ENCODE measurements around the gene KRTAP9-1. TPM values are rescaled to one million over a fixed set of nuclear protein-coding genes. Genes with fewer than 3 reads are reported as not detected.
"Not testable (repeated sequence)": the region's sequence is repeated elsewhere in the genome, so short reads cannot be mapped to it uniquely, and the experiment has no call there.

Gene KRTAP9-1
- total and polyA plus RNA-seq, 2 experiments from 2014 or later = not detected

DNA sequence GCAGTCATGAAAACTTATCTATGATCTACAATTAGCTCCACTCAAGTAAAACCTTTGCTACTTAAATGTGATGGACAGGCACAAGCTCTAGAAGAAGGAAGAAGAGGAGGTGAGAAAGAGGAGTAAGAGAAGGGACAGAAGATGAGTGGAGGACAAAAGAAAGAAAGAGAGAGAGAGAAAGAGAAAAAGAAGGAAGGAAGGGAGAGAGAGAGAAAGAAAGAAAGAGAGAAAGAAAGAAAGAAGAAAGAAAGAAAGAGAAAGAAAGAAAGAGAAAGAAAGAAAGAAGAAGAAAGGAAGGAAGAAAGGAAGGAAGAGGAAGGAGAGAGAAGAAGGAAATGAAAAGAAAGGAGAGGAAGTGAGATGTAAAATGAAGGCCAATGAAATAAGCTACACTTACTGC is 40.4 kb downstream of the KRTAP9-1 start:
- no peak for DNase-seq (ENCODE audit: low read depth in 1 of 2, low spot score in 1 of 2)
- no peaks in the 10 kb centered on the region for H3K36me3 ChIP-seq
- H3K27me3 ChIP-seq = peaks cover 38% of the 10 kb centered on the region
- H3K4me3 ChIP-seq = no peak overlapping the region
- H3K27ac ChIP-seq = no peak overlapping the region
- H3K9me3 ChIP-seq (ENCODE audit: low read depth) = no peaks in the 10 kb centered on the region
- no peaks in the 10 kb centered on the region for H3K4me1 ChIP-seq (ENCODE audit: low read depth)
- TF ChIP-seq, protein P1, sequence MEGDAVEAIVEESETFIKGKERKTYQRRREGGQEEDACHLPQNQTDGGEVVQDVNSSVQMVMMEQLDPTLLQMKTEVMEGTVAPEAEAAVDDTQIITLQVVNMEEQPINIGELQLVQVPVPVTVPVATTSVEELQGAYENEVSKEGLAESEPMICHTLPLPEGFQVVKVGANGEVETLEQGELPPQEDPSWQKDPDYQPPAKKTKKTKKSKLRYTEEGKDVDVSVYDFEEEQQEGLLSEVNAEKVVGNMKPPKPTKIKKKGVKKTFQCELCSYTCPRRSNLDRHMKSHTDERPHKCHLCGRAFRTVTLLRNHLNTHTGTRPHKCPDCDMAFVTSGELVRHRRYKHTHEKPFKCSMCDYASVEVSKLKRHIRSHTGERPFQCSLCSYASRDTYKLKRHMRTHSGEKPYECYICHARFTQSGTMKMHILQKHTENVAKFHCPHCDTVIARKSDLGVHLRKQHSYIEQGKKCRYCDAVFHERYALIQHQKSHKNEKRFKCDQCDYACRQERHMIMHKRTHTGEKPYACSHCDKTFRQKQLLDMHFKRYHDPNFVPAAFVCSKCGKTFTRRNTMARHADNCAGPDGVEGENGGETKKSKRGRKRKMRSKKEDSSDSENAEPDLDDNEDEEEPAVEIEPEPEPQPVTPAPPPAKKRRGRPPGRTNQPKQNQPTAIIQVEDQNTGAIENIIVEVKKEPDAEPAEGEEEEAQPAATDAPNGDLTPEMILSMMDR (IDR thresholded peaks at IDR 0.05; ENCODE audit: low read depth, low read length) = no peak

DNA sequence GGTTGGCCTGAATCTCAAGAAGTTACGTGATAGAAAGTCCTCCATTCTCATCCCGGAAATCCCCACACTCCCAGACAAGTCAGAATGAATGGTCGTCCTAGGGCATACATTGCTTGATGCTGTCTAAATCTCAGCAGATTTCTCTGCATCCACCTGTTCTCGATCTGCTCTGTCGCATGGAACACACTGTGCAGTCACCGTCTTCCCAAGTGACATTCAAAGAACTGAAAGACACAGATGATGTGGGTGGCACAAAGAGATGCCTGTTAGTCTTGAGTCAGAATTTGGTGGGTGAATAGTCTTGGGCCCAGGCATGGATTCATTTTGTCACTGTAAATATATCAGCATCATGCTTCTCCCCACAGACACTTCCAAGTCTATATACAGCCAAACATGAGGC is 42.0 kb downstream of the KRTAP9-1 start:
- Histone ChIP-seq H3K27ac (no peak overlapping the region), H3K4me3 (no peak overlapping the region), H3K36me3 (no peaks in the 10 kb centered on the region), H3K9me3 (ENCODE audit: low read depth) (no peaks in the 10 kb centered on the region), H3K4me1 (ENCODE audit: low read depth) (no peaks in the 10 kb centered on the region), H3K27me3 (peaks cover 42% of the 10 kb centered on the region)
- no peak for DNase-seq (ENCODE audit: low read depth in 1 of 2, low spot score in 1 of 2)
- TF ChIP-seq, protein P1 (IDR thresholded peaks at IDR 0.05; ENCODE audit: low read depth, low read length) = no peak

DNA sequence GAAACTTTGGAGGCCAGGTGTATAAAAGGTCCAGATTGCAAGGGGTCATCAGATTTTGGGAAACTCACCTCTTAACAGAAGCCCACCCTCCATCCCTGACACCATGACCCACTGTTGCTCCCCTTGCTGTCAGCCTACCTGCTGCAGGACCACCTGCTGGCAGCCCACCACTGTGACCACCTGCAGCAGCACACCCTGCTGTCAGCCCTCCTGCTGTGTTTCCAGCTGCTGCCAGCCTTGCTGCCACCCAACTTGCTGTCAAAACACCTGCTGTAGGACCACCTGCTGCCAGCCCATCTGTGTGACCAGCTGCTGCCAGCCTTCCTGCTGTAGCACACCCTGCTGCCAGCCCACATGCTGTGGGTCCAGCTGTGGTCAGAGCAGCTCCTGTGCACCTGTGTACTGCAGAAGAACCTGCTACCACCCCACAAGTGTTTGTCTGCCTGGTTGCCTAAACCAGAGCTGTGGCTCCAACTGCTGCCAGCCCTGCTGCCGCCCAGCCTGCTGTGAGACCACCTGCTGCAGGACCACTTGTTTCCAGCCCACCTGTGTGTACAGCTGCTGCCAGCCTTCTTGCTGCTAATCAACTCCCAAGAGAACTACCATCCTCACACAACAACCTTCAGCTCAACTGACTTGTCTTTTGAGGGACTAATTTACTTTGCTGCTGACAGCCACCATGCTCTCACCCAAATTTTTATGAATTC is 42.9 kb downstream of the KRTAP9-1 start, which contains the start of gene KRTAP9-3:
TSS of gene KRTAP9-3 (plus strand) at position 51 of the 707 bp plus-strand sequence. CDS start at position 104, 53 bp downstream.
- not testable (repeated sequence) for H3K4me1 ChIP-seq (ENCODE audit: low read depth); H3K4me3 ChIP-seq; H3K9me3 ChIP-seq (ENCODE audit: low read depth); DNase-seq (ENCODE audit: low read depth in 1 of 2, low spot score in 1 of 2); H3K36me3 ChIP-seq; H3K27ac ChIP-seq
- H3K27me3 ChIP-seq = peaks cover 42% of the 10 kb centered on the region

DNA sequence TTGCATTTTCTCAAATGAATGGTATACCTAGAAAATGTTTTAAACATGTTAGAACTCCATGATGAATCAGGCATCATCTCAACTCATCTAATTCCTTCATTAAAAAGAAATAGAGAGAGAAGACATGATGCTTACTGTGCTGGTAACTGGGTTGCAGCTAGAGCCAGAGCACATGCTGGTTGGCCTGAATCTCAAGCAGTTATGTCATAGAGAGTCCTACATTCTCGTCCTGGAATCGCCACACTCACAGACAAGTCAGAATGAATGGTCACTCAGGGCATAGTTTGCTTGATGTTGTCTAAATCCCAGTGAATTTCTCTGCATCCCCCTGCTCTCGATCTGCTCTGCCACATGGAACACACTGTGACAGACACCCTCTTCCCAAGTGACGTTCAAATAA is 47.4 kb downstream of the KRTAP9-1 start:
- not testable (repeated sequence) for H3K27ac ChIP-seq; H3K4me3 ChIP-seq; H3K36me3 ChIP-seq; DNase-seq (ENCODE audit: low read depth in 1 of 2, low spot score in 1 of 2); H3K9me3 ChIP-seq (ENCODE audit: low read depth); H3K4me1 ChIP-seq (ENCODE audit: low read depth)
- peaks cover 20% of the 10 kb centered on the region for H3K27me3 ChIP-seq

DNA sequence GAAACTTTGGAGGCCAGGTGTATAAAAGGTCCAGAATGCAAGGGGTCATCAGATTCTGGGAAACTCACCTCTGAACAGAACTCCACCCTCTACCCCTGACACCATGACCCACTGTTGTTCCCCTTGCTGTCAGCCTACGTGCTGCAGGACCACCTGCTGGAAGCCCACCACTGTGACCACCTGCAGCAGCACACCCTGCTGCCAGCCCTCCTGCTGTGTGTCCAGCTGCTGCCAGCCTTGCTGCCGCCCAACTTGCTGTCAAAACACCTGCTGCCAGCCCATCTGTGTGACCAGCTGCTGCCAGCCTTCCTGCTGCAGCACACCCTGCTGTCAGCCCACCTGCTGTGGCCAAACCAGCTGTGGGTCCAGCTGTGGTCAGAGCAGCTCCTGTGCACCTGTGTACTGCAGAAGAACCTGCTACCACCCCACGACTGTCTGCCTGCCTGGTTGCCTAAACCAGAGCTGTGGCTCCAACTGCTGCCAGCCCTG is 48.3 kb downstream of the KRTAP9-1 start, which contains the start of gene KRTAP9-8:
TSS of gene KRTAP9-8 (plus strand) at position 51 of the 489 bp plus-strand sequence. CDS start at position 104, 53 bp downstream.
- H3K27me3 ChIP-seq = peaks cover 15% of the 10 kb centered on the region
- H3K4me1 ChIP-seq (ENCODE audit: low read depth); H3K27ac ChIP-seq; H3K4me3 ChIP-seq; DNase-seq (ENCODE audit: low read depth in 1 of 2, low spot score in 1 of 2); H3K36me3 ChIP-seq; H3K9me3 ChIP-seq (ENCODE audit: low read depth): not testable (repeated sequence)

Other genes starting within 250 kb of the KRTAP9-1 start
Only the 30 nearest of the 40 such genes appear.
- gene KRTAP1-4, start 159.7 kb upstream of the KRTAP9-1 start, total RNA-seq = not detected in 2 replicates
- not detected in 2 replicates for gene KRTAP1-4, start 159.7 kb upstream of the KRTAP9-1 start, polyA plus RNA-seq
- not detected in 2 replicates for gene KRTAP1-3, start 155.0 kb upstream of the KRTAP9-1 start, total RNA-seq
- gene KRTAP1-3, start 155.0 kb upstream of the KRTAP9-1 start, polyA plus RNA-seq = not detected in 2 replicates
- gene KRTAP1-1, start 148.4 kb upstream of the KRTAP9-1 start, total RNA-seq = not detected in 2 replicates
- not detected in 2 replicates for gene KRTAP1-1, start 148.4 kb upstream of the KRTAP9-1 start, polyA plus RNA-seq
- gene KRTAP2-1, start 142.6 kb upstream of the KRTAP9-1 start, total RNA-seq = not detected in 2 replicates
- gene KRTAP2-1, start 142.6 kb upstream of the KRTAP9-1 start, polyA plus RNA-seq = not detected in 2 replicates
- gene KRTAP2-2, start 134.7 kb upstream of the KRTAP9-1 start, total RNA-seq = not detected in 2 replicates
- not detected in 2 replicates for gene KRTAP2-2, start 134.7 kb upstream of the KRTAP9-1 start, polyA plus RNA-seq
- gene KRTAP2-3, start 129.8 kb upstream of the KRTAP9-1 start, total RNA-seq = not detected in 2 replicates
- gene KRTAP2-3, start 129.8 kb upstream of the KRTAP9-1 start, polyA plus RNA-seq = not detected in 2 replicates
- not detected in 2 replicates for gene KRTAP2-4, start 124.0 kb upstream of the KRTAP9-1 start, total RNA-seq
- gene KRTAP2-4, start 124.0 kb upstream of the KRTAP9-1 start, polyA plus RNA-seq = not detected in 2 replicates
- gene KRTAP4-7, start 105.7 kb upstream of the KRTAP9-1 start, total RNA-seq = not detected in 2 replicates
- gene KRTAP4-7, start 105.7 kb upstream of the KRTAP9-1 start, polyA plus RNA-seq = not detected in 2 replicates
- not detected in 2 replicates for gene KRTAP4-8, start 91.7 kb upstream of the KRTAP9-1 start, total RNA-seq
- gene KRTAP4-8, start 91.7 kb upstream of the KRTAP9-1 start, polyA plus RNA-seq = not detected in 2 replicates
- not detected in 2 replicates for gene KRTAP4-16, start 87.7 kb upstream of the KRTAP9-1 start, total RNA-seq
- not detected in 2 replicates for gene KRTAP4-16, start 87.7 kb upstream of the KRTAP9-1 start, polyA plus RNA-seq
- not detected in 2 replicates for gene KRTAP4-9, start 84.5 kb upstream of the KRTAP9-1 start, total RNA-seq
- gene KRTAP4-9, start 84.5 kb upstream of the KRTAP9-1 start, polyA plus RNA-seq = not detected in 2 replicates
- gene KRTAP4-11, start 71.5 kb upstream of the KRTAP9-1 start, total RNA-seq = not detected in 2 replicates
- gene KRTAP4-11, start 71.5 kb upstream of the KRTAP9-1 start, polyA plus RNA-seq = not detected in 2 replicates
- not detected in 2 replicates for gene KRTAP4-12, start 65.7 kb upstream of the KRTAP9-1 start, total RNA-seq
- gene KRTAP4-12, start 65.7 kb upstream of the KRTAP9-1 start, polyA plus RNA-seq = not detected in 2 replicates
- not detected in 2 replicates for gene KRTAP4-6, start 49.3 kb upstream of the KRTAP9-1 start, total RNA-seq
- gene KRTAP4-6, start 49.3 kb upstream of the KRTAP9-1 start, polyA plus RNA-seq = not detected in 2 replicates
- not detected in 2 replicates for gene KRTAP4-5, start 40.1 kb upstream of the KRTAP9-1 start, total RNA-seq
- not detected in 2 replicates for gene KRTAP4-5, start 40.1 kb upstream of the KRTAP9-1 start, polyA plus RNA-seq
- gene KRTAP4-4, start 29.1 kb upstream of the KRTAP9-1 start, total RNA-seq = not detected in 2 replicates
- gene KRTAP4-4, start 29.1 kb upstream of the KRTAP9-1 start, polyA plus RNA-seq = not detected in 2 replicates
- not detected in 2 replicates for gene KRTAP4-3, start 21.7 kb upstream of the KRTAP9-1 start, total RNA-seq
- gene KRTAP4-3, start 21.7 kb upstream of the KRTAP9-1 start, polyA plus RNA-seq = not detected in 2 replicates
- not detected in 2 replicates for gene KRTAP4-2, start 11.7 kb upstream of the KRTAP9-1 start, total RNA-seq
- not detected in 2 replicates for gene KRTAP4-2, start 11.7 kb upstream of the KRTAP9-1 start, polyA plus RNA-seq
- not detected in 2 replicates for gene KRTAP4-1, start 5.0 kb upstream of the KRTAP9-1 start, total RNA-seq
- not detected in 2 replicates for gene KRTAP4-1, start 5.0 kb upstream of the KRTAP9-1 start, polyA plus RNA-seq
- gene KRTAP9-2, start 36.8 kb downstream of the KRTAP9-1 start, total RNA-seq = not detected in 2 replicates
- gene KRTAP9-2, start 36.8 kb downstream of the KRTAP9-1 start, polyA plus RNA-seq = not detected in 2 replicates
- gene KRTAP9-3, start 42.6 kb downstream of the KRTAP9-1 start, total RNA-seq = not detected in 2 replicates
- not detected in 2 replicates for gene KRTAP9-3, start 42.6 kb downstream of the KRTAP9-1 start, polyA plus RNA-seq
- gene KRTAP9-8, start 48.1 kb downstream of the KRTAP9-1 start, total RNA-seq = not detected in 2 replicates
- gene KRTAP9-8, start 48.1 kb downstream of the KRTAP9-1 start, polyA plus RNA-seq = not detected in 2 replicates
- gene KRTAP9-4, start 59.8 kb downstream of the KRTAP9-1 start, total RNA-seq = not detected in 2 replicates
- gene KRTAP9-4, start 59.8 kb downstream of the KRTAP9-1 start, polyA plus RNA-seq = not detected in 2 replicates
- not detected in 2 replicates for gene KRTAP9-9, start 65.5 kb downstream of the KRTAP9-1 start, total RNA-seq
- gene KRTAP9-9, start 65.5 kb downstream of the KRTAP9-1 start, polyA plus RNA-seq = not detected in 2 replicates
- not detected in 2 replicates for gene KRTAP9-6, start 75.5 kb downstream of the KRTAP9-1 start, total RNA-seq
- gene KRTAP9-6, start 75.5 kb downstream of the KRTAP9-1 start, polyA plus RNA-seq = not detected in 2 replicates
- not detected in 2 replicates for gene KRTAP9-7, start 85.8 kb downstream of the KRTAP9-1 start, total RNA-seq
- not detected in 2 replicates for gene KRTAP9-7, start 85.8 kb downstream of the KRTAP9-1 start, polyA plus RNA-seq
- not detected in 2 replicates for gene KRTAP29-1, start 113.0 kb downstream of the KRTAP9-1 start, total RNA-seq
- gene KRTAP29-1, start 113.0 kb downstream of the KRTAP9-1 start, polyA plus RNA-seq = not detected in 2 replicates
- not detected in 2 replicates for gene KRTAP16-1, start 119.4 kb downstream of the KRTAP9-1 start, total RNA-seq
- gene KRTAP16-1, start 119.4 kb downstream of the KRTAP9-1 start, polyA plus RNA-seq = not detected in 2 replicates
- not detected in 2 replicates for gene KRTAP17-1, start 125.8 kb downstream of the KRTAP9-1 start, total RNA-seq
- not detected in 2 replicates for gene KRTAP17-1, start 125.8 kb downstream of the KRTAP9-1 start, polyA plus RNA-seq
- not detected in 2 replicates for gene KRT33A, start 160.9 kb downstream of the KRTAP9-1 start, total RNA-seq
- gene KRT33A, start 160.9 kb downstream of the KRTAP9-1 start, polyA plus RNA-seq = not detected in 2 replicates

All from cardiac muscle cell (in vitro differentiated cells and primary cell).